AG10803 (cell line): ENCODE data around the gene ERMP1.

Experiments
- DNase-seq: peaks from one replicate; pipeline ENCODE4 v3.0.0; 2010; ENCODE audit warnings: low read depth
- H3K4me3 ChIP-seq: 2 replicates; pipeline ENCODE4 v1.5.1; 2011; ENCODE audit warnings: mild to moderate bottlenecking, low read length, control low read depth
- TF ChIP-seq, protein P1 (sequence below): conservative IDR thresholded peaks from 2 replicates; pipeline ENCODE4 v1.5.1; 2011; ENCODE audit warnings: mild to moderate bottlenecking, low read length, control low read depth, inconsistent platforms

ERMP1 gene

DNA sequence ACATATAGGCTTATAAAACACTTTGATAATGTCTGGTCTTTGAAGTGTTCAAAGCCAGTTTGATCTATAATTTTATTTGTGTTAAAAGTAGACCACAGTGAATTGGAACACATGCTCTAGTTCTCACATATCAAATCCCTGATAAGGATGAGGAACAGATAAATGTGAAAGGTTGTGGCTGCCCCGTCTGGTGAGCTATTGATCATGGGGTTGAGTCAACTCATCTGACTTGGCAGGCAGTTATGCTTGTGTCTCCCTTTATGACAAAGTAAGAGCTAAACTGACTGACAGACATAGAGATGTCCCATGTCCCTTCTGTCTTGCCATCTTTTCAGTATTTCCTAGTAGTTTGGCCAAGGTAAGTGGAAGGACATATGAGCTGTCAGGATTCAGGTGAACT is 2.9 kb upstream of the ERMP1 start:
- TF ChIP-seq, protein P1, sequence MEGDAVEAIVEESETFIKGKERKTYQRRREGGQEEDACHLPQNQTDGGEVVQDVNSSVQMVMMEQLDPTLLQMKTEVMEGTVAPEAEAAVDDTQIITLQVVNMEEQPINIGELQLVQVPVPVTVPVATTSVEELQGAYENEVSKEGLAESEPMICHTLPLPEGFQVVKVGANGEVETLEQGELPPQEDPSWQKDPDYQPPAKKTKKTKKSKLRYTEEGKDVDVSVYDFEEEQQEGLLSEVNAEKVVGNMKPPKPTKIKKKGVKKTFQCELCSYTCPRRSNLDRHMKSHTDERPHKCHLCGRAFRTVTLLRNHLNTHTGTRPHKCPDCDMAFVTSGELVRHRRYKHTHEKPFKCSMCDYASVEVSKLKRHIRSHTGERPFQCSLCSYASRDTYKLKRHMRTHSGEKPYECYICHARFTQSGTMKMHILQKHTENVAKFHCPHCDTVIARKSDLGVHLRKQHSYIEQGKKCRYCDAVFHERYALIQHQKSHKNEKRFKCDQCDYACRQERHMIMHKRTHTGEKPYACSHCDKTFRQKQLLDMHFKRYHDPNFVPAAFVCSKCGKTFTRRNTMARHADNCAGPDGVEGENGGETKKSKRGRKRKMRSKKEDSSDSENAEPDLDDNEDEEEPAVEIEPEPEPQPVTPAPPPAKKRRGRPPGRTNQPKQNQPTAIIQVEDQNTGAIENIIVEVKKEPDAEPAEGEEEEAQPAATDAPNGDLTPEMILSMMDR = no peak
- no peak overlapping the region for H3K4me3 ChIP-seq
- DNase-seq = no peak

DNA sequence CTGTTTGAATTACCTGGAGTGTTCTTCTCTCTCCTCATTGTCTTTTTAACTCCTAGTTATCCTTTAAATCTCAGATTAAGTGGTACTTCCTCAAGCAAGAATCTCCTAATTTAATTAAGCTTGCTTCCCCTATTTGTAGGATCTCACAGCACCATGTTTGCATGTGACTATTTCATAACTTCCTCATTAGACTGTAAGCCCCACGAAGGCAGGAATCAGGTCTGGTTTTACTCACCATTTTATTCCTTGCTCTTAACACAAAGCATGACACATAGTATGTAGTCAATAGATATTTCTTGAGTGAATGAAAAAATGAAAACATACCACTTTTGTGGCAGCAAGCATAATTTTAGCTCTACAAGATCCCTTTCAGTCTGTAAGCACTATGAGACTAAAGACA is 1.3 kb upstream of the ERMP1 start:
- TF ChIP-seq, protein P1 = no peak
- H3K4me3 ChIP-seq = no peak overlapping the region
- no peak for DNase-seq

DNA sequence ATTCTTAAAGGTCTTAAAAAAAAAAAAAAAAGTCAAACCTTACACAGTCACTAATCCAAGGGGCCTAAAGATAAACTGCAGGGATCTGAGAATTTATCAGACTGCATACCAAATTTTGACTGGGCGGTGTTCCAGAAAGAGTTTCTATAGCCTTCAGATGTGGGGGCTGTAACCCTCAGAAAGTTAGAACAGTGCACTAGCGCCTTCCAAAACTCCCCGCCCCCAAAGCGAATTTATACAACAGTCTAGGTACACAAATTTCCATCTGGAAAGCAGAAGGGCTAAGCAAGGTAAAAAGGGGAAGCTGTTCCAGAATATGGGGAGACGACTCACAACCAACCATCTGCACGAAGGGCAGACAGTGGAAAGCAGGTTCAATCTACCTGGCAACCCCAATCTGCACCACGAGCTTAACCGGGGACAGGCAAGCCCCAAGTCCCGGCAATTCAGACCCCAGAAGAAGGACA is 813 bp downstream of the ERMP1 start:
- TF ChIP-seq, protein P1 = no peak
- DNase-seq = no peak
- peak overlapping the region; percentile 65 for H3K4me3 ChIP-seq

DNA sequence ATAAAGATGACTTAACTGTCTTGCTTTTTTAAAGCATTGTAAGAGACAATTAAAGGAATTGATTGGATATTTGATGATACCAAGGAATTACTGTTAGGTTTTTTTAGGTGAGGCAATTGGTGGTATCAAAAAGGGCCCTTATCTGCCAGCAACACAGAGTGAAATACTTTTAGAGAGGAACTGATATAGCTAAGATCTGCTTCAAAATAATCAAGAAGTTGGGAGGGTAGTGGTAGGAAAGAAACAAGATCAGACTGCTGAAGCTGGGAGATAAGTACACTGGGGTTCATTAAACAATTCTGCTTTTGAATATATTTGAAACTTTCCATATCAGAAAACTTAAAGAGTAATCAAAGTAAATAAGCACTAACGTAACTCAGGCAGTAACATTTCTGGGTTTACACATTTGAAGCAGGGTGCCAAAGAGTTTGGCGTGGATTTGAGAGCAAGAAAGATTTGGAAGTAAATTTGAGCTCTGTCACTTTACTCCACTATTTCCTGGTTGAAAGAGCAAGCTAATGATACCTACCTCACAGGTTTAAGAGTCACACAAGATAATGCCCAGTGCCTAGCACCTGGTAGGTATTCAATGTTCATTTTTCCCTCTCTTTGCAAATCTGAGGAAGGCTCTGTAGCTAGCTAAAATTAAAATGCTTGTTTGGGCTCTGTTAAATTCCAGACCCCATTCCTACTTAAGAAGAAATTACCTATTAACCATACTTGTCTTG is 6.9 kb downstream of the ERMP1 start:
- no peak for DNase-seq
- no peak overlapping the region for H3K4me3 ChIP-seq
- TF ChIP-seq, protein P1 = no peak

DNA sequence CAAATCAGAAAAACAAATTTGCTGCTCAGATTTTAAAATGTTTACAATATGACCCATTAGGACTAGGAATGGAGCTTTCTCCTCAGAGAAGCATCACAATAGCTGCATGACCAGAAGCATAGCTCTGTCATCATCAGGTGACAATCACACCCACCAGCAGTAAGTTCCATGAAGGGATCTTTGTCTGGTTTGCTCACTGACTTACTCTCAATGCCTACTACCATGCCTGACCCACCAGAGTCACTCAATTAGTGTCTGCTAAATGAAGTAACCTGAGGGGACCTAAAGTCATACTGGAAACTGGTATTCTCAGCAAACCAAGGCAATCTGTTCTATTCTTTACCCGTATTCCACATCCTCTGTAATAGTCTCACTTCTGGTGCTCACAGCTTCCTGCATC is 7.7 kb downstream of the ERMP1 start:
- no peak overlapping the region for H3K4me3 ChIP-seq
- DNase-seq = no peak
- TF ChIP-seq, protein P1 = no peak

DNA sequence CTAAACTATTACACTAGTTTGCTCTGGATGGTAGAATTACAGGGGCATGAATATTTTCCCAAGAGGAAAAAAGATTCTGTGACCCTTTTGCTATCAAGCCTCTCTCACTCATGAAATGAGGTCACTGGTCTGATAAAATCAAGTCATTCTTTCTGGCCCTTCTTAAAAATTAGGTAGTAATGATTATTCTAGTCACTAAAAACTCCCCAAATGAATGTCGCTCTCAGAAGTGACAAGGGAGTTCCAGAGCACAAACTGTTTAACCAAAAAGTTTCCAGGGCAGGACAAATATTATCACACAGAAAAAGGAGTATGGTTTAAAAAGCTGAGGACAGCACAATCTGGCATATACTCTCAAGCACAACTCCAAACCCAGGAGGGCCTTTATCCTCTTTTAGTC is 12.5 kb downstream of the ERMP1 start:
- H3K4me3 ChIP-seq = no peak overlapping the region
- DNase-seq = no peak
- TF ChIP-seq, protein P1 = no peak

DNA sequence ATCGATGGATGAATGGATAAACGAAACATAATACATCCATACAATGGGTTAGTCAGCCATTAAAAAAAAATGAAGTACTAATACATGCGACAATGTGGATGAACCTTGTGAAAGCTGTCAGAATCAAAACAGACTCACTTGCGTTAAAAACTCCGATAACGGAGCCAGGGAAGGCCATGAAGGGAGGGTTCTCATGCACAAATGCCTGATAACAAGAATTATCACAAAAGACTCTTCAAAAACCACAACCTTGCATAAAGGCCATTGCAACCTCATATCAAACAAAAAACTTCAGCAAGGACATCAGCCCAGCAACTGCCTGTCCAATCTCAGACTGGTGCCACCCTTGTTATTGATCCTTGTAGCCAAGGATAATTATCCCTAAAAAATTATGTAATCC is 13.7 kb downstream of the ERMP1 start:
- TF ChIP-seq, protein P1 = no peak
- H3K4me3 ChIP-seq = no peak overlapping the region
- DNase-seq = no peak
